Muscle of arm (tissue), 12 donors: ENCODE measurements around the gene EML4. TPM values are rescaled to one million over a fixed set of nuclear protein-coding genes. Genes with fewer than 3 reads are reported as not detected.
"Not testable (repeated sequence)": the region's sequence is repeated elsewhere in the genome, so short reads cannot be mapped to it uniquely, and the experiment has no call there.

ENCODE experiments used
- DNase-seq: peaks from one replicate; pipeline ENCODE4 v3.0.0-alpha.2; 2013
- polyA plus RNA-seq, 12 donors: library from polyadenylated mRNA; unstranded; fragments of 120-200 nt; gene quantifications; one replicate each; pipeline ENCODE4 v1.2.1, GENCODE V29; 2013; ENCODE audit not compliant: insufficient read length in 12 of 12

Gene EML4
- polyA plus RNA-seq, 12 donors: 23.8 to 69.9 (median 37.4) TPM; not detected in 1

- DNase-seq: no peak
Observed at GRCh38 chr2:42329736-42330135, 160.6 kb downstream of the EML4 start.

- no peak for DNase-seq
Observed at GRCh38 chr2:42331569-42332284, 162.6 kb downstream of the EML4 start.

GRCh38 chr2:42332575-42332974, 163.4 kb downstream of the EML4 start:
- DNase-seq: no peak

- no peak for DNase-seq
Observed at GRCh38 chr2:42333579-42333978, 164.4 kb downstream of the EML4 start.

GRCh38 chr2:42334220-42334619, 165.1 kb downstream of the EML4 start:
- no peak for DNase-seq

- DNase-seq: not testable (repeated sequence)
Observed at GRCh38 chr2:42334865-42335264, 165.7 kb downstream of the EML4 start.

GRCh38 chr2:42335514-42336104, 166.5 kb downstream of the EML4 start:
- no peak for DNase-seq

GRCh38 chr2:42336361-42336965, 167.3 kb downstream of the EML4 start:
- no peak for DNase-seq

GRCh38 chr2:42337356-42337820, 168.2 kb downstream of the EML4 start:
- no peak for DNase-seq

GRCh38 chr2:42337846-42338566, 168.9 kb downstream of the EML4 start:
- DNase-seq: no peak

- DNase-seq: no peak
Observed at GRCh38 chr2:42338567-42339190, 169.5 kb downstream of the EML4 start.

GRCh38 chr2:42339191-42339912, 170.2 kb downstream of the EML4 start:
- DNase-seq: no peak

- no peak for DNase-seq
Observed at GRCh38 chr2:42340045-42340937, 171.1 kb downstream of the EML4 start.

GRCh38 chr2:42340938-42341636, 171.9 kb downstream of the EML4 start:
- no peak for DNase-seq

- DNase-seq: no peak
Observed at GRCh38 chr2:42342061-42342794, 173.1 kb downstream of the EML4 start.

GRCh38 chr2:42342795-42343241, 173.7 kb downstream of the EML4 start:
- no peak for DNase-seq

- no peak for DNase-seq
Observed at GRCh38 chr2:42345986-42346385, 176.8 kb downstream of the EML4 start.

GRCh38 chr2:42346856-42347255, 177.7 kb downstream of the EML4 start:
- not testable (repeated sequence) for DNase-seq

GRCh38 chr2:42347518-42347917, 178.4 kb downstream of the EML4 start:
- not testable (repeated sequence) for DNase-seq
